ENCODE measurements around the gene RGPD5.
"Not testable (repeated sequence)": the region's sequence is repeated elsewhere in the genome, so short reads cannot be mapped to it uniquely, and the experiment has no call there.

The RGPD5 gene

GRCh38 chr2:109794074-109794737 is at the start of gene RGPD5:
Gene RGPD5, plus strand, starts transcription at chr2:109794305. Its CDS starts 161 bp downstream, at chr2:109794466.
- not testable (repeated sequence) for DNase-seq

- not testable (repeated sequence) for DNase-seq
Observed at GRCh38 chr2:109751572-109751971, 42.5 kb upstream of the RGPD5 start.

- not testable (repeated sequence) for DNase-seq
Observed at GRCh38 chr2:109757163-109757824, 36.8 kb upstream of the RGPD5 start.

- not testable (repeated sequence) for DNase-seq
Observed at GRCh38 chr2:109760265-109761042, 33.7 kb upstream of the RGPD5 start.

- DNase-seq = not testable (repeated sequence)
Observed at GRCh38 chr2:109761043-109761454, 33.1 kb upstream of the RGPD5 start.

- not testable (repeated sequence) for DNase-seq
Observed at GRCh38 chr2:109761976-109762375, 32.1 kb upstream of the RGPD5 start.

- DNase-seq = not testable (repeated sequence)
Observed at GRCh38 chr2:109766074-109766473, 28.0 kb upstream of the RGPD5 start.

- not testable (repeated sequence) for DNase-seq
Observed at GRCh38 chr2:109766886-109767578, 27.1 kb upstream of the RGPD5 start.

- DNase-seq = not testable (repeated sequence)
Observed at GRCh38 chr2:109768934-109769333, 25.2 kb upstream of the RGPD5 start.

GRCh38 chr2:109779118-109779517 is 15.0 kb upstream of the RGPD5 start:
- DNase-seq = not testable (repeated sequence)

- not testable (repeated sequence) for DNase-seq
Observed at GRCh38 chr2:109781147-109781816, 12.8 kb upstream of the RGPD5 start.

GRCh38 chr2:109782446-109782993 is 11.6 kb upstream of the RGPD5 start:
- not testable (repeated sequence) for DNase-seq

- not testable (repeated sequence) for DNase-seq
Observed at GRCh38 chr2:109791530-109792279, 2.4 kb upstream of the RGPD5 start.

- DNase-seq = not testable (repeated sequence)
Observed at GRCh38 chr2:109792659-109793058, 1.4 kb upstream of the RGPD5 start.

- not testable (repeated sequence) for DNase-seq
Observed at GRCh38 chr2:109871129-109871751, 77.1 kb downstream of the RGPD5 start.

GRCh38 chr2:109876625-109877024 is 82.5 kb downstream of the RGPD5 start:
- DNase-seq = not testable (repeated sequence)

- not testable (repeated sequence) for DNase-seq
Observed at GRCh38 chr2:109882112-109882511, 88.0 kb downstream of the RGPD5 start.

GRCh38 chr2:109888414-109888813 is 94.3 kb downstream of the RGPD5 start:
- not testable (repeated sequence) for DNase-seq

- DNase-seq = not testable (repeated sequence)
Observed at GRCh38 chr2:109889909-109890308, 95.8 kb downstream of the RGPD5 start.

- DNase-seq = not testable (repeated sequence)
Observed at GRCh38 chr2:109891024-109891423, 96.9 kb downstream of the RGPD5 start.

- not testable (repeated sequence) for DNase-seq
Observed at GRCh38 chr2:109893736-109894135, 99.6 kb downstream of the RGPD5 start.

Data from CD4-positive, alpha-beta T cell treated with Interleukin-15 for 1 hour (primary cell).